HG02798 (cell line): ENCODE results near the gene CHST14.

Experiments used
- ATAC-seq: cut with Tn5 transposase; IDR thresholded peaks from one replicate; pipeline ENCODE4 v1.9.1; 2021; ENCODE audit warnings: mild to moderate bottlenecking; ENCODE audit not compliant: unreplicated experiment, poor library complexity

CHST14 gene, protein sequence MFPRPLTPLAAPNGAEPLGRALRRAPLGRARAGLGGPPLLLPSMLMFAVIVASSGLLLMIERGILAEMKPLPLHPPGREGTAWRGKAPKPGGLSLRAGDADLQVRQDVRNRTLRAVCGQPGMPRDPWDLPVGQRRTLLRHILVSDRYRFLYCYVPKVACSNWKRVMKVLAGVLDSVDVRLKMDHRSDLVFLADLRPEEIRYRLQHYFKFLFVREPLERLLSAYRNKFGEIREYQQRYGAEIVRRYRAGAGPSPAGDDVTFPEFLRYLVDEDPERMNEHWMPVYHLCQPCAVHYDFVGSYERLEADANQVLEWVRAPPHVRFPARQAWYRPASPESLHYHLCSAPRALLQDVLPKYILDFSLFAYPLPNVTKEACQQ

DNA sequence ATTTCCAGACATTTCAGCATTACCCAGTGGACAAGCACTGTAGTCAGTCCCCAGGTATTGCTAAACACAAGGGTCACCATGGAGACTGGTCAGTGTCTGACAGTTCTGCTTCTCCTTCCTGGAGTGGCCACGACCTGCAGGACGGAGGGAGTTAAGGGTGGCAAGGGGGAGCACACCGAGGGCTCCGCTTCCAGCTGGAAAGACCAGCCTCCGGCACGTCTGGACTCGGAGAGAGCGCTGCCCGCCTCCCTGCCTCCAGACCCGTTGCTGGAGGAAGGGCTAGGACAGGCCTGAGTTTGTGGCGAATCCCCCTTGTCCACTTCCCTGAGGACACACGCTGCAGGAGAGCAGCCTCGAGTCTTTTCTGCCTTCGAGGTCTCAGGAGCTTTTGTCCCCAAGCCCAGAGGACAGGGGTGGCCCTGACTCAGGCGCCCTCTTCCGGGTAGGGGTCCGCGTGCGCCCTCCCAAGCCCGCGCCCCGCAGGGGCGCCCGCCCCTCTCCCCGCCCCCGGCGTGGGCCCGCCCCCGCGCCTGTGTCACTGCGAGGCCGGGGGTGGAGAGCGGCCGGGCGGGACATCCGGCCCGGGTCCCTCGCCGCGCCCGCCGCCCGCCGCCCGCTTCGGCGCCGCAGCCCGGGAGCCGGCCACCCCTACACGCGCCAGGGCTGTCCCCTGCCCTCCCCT lies at the start of gene CHST14:
Gene CHST14 (plus strand): TSS at position 562 of the 682 bp plus-strand sequence. CDS start 230 bp downstream, outside the sequence.
- ATAC-seq, result peak; percentile 74

DNA sequence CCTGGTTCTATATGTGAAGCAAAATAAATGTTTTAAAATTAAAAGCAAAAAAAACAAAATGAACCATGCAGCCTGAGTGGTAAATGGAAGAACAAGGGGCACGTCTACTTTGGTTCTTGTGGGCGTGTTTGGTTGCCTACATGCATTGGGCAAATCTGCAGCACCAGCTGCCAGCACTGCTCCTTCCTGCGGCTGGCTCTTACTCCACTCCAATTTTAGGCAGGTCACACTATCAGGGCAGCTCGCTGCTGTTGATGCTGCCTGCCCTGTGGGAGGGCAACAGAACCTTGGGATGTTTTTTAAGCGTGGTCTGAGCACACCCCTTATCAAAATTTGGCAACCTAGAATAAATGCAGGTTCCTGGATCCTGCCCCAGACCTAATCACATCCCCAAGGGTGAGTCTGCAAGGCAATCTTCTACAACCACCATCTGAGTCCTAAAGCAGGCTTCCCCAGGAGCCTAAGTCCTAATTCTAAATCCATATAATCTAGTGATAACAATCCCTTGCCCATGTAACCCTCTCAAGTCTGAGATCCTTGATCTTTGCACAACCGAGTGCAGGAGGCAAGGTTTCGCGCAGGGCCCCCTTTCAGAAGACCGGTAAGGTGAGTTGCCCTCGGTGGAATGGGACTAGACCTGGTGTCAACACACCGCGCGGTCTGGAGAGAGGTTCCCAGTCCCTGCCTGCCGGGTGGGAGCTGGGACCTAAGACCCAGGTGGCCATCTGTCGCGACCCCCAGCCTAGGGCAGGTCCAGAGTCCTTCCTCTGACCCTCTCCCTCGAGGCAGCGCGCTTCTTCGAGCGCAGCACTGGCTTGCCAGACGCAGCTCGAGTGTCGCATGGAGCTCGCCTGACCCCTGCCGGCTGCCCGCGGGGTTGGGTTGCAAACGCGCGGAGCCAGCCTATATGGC lies 49.3 kb upstream of the CHST14 start:
- peak; percentile 76 for ATAC-seq

DNA sequence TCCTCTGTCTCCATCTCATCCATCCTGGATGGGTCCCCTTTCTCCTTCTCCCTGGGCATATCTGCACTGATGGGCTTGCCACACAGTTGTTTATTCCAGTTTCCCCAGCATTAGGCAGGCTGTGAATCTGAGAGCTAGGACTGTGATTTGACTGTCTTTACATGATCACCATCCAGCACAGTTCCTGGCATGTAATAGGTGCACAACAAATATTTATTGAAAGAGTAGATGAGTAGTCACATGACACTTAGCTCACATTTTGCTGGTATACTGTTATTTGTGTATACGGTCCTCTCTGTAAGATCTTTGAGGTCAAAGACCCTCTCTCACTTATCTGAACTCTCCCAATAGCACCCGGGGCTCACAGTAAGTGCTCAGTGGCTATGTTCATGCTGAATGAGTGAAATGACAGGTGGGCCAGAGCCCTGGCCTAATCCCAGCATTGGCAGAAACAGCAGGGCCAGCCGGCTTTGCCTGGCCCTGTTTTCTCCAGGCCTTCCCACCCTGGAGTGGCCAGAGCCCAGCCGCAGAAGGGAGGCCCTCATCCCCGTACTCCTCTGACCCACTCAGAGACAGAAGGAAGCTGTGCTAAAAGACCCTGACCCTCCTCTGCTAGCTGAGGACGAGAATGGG lies 46.2 kb upstream of the CHST14 start:
- ATAC-seq, result no peak

DNA sequence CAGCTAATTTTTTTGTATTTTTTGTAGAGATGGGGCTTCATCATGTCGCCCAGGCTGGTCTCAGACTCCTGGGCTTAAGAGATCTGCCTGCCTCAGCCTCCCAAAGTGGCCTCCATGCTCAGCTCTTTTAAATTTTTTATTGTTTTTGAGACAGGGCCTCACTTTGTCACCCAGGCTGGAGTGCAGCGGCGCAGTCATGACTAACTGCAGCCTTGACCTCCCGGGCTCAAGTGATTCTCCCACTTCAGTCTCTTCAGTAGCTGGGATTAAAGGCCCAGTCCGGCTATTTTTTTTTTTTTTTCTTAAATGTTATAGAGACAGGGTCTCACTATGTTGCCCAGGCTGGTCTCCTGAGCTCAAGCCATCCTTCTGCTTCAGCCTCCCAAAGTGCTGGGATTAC lies 45.1 kb upstream of the CHST14 start:
- ATAC-seq, result no peak

DNA sequence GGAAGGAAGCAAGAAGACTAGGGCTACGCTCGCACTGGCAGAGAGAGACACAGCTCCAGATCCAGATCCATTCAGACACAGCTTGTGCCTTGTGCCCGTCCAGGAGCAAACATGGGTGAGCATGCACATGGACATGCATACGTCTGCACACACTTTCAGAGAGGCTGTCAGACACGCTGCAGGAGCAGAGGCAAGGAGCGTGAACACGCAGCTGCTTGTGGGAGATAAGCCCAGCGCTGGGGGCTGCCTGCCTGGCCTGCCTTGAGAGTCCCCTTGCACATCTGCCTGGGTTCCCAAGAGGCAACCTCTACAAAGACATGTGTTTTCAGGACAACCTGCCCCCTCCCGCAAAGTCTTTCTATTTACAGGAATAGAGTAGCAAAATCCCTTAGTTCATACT lies 43.6 kb upstream of the CHST14 start:
- no peak for ATAC-seq

DNA sequence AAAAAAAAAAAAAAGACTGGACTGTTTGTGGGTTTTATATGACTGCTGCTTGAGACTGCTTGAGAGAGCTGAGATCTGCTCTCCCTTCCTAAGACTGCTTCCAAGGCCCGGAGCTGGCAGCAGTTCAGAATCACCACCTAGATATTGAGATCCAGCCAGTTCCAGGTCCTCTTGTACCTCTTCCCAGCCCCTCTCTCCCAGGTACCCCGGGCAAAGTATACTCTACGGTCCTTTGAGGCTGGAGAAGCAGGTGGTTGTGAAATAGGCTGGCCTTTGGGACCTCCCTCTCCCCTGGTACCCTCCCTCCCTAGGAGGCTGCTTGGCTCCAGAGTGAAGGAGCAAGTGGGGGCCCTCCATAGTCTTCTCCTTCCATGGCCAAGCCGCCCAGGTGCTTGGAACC lies 42.6 kb upstream of the CHST14 start:
- no peak for ATAC-seq

DNA sequence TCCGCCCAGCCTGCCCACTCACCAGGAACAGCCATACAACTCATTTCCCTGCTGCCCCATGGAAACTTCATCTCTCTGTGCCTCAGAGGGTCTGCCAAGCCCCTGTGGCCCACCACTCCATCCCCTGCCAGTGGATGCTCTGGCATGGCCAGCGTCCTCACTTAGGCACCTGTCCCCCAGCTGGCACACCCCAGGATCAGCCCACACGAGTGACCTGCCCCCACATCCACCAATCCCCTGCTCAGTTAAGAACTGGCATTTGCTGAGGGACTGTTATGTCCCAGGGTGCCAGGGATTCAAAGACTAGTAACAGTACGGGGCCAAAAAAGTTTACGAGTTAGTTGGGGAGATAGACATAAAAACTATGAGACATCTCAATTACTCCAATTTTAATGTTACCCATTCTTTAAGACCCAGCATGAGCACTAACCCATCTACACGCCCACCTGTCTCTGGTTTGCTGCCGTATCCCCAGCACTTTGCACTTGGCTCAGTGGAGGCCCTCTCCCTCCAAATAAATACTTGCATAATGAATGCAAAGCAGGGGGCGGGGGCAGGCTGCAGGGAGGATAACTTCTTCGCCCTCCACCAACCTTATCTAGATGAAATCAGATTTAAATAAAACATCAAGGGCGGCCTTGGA lies 41.6 kb upstream of the CHST14 start:
- no peak for ATAC-seq

DNA sequence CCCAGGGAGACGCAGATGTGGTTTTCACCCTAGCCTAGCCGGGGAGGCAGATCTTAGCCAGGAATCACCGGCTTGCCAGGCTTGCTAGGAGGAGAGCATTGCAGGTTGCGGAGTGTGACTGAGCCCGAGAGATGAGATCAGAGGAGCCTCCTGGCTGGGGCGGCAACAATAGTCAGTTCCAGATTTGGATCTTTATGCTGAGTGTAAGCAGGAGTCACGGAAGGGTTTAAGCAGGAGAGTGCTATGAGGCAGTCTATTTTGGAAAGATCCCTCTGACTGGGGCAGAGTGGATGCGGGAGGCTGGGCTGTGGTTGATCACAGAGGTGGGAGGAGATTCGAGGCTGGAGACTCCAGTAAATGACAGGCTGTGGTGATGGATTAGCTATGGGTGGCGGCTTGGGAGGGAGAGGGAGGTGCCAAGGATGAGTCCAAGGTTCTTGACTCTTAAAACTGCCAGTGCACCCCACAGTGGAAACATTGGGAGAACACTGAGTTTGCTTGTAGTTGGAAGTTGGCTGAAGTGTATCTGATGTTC lies 40.4 kb upstream of the CHST14 start:
- no peak for ATAC-seq

DNA sequence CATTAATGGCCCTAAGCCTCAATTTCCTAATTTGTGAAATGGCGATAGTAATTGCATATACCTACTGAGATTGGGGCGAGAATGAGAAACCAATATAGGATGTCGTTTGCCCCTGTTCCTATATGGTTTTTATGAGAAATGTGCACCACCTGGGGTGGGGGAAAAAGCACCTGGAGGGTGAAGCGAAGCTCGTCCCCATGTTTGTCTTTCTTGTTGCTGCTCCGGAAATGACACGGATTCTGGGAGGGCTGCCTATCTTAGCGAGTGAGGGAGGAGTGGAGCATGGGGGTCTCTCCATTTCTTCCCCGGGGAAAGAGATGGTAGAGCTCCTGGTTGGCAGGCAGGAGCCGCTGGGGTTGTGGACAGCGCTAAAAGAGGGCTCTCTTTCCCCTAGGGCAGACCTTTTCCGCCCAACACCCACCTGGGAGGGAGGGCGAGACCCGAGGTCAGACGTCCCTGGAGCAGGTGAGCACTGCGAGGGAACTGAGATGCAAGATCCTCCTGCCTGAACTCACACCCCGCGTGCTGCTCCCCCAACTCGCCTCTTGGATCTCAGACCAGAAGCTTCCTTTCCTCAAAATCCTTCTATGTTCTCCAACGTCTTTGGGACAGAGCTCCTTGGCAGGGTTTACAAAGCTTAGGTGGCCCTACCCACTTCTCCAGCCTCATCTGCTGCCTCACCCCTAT lies 35.6 kb upstream of the CHST14 start:
- ATAC-seq, result no peak

DNA sequence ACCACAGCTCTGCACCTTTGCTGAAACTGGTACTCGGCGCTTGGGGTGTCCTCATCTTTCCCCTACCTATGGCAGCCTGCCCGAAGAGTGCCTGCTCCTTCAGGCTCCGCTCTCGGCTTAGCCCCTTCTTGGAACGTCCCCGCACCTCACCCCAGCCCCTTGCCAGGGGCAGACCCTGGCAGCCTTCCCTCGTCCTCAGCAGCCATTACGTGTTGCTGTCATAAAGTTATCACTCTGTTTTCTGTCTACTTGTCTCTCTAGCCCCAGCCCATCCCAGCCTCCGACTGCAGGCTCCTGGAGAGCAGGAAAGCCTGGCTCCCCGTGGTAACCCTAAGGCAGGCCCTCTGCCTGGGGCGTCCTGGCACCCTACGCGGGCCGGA lies 35.1 kb upstream of the CHST14 start:
- no peak for ATAC-seq

DNA sequence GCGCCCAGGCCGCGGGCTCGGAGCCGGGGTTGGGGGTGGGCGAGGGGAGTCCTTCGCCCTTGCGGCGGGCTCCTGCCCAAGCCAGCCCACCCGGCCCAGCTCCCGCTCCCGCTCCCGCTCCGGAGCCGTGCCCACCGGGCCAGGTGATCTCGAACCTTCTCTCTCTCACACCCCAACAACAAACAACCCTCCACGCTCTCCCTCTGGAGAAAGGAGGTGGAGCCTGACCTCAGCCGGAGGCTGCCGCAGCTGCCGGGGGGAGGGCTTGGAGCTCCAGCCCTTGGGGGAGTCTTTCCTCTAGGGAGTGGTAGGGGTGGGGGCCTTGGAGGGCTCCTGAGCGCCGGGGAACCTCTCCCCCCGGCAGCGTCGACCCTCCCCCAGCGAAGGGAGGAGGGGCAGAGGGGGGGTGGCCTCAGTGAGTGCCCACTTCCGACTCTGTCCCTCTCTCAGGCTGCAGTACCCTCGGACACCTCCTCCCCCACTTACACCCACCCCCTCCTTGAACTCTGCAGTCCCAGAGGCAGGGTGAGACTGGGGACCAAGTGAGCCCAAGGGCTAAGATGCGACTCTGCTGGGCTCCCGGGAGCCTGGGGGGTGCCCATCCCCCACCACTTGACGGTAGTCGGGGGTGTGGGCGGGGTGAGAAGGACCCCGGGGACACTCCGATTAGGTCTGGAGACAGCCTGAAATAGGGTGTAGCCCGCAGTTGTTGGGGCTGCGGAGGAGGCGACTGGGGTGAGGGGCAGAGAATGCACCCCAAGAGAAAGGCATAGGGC lies 34.5 kb upstream of the CHST14 start:
- no peak for ATAC-seq

DNA sequence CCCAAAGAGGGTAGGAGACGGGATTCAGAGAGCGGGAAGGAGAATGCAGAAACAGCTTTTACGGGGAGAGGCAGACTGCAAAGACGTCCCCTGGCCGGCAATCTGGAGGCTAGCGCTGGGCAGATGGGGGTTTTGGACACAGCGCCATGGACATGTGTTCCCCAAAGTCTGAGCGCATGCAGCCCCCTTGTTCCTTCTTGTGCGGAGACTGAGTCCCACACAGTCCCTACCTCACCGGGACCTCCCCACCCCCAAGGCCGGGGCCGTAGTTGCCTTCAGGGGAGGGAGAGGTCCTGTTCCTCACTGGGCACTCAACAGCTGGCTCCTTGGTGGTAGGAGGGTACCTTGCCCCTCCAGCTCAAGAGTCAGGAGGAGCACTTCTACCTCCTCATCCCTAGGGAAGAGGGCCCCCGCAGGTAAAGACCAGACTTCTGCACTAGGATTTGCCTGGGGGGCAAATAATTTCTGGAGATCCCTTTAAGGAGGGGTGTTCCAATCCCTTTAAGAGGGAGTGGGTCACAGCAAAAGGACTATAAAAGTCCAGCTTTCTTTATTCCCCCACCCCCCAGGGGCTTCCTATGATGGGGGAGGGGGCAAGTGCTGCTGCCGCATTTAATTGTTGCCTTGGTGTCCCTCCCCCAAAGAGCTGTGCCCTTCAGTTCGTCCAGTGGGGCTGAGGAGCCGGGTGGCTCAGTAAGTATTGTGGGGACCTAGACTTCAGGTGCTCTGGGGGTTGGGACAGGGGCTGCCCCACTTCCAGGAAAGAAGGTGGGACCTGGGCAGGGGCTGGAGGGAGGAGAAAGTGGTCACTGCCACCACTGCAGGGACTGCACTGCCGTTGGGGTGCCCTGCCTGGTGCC lies 33.7 kb upstream of the CHST14 start:
- no peak for ATAC-seq

DNA sequence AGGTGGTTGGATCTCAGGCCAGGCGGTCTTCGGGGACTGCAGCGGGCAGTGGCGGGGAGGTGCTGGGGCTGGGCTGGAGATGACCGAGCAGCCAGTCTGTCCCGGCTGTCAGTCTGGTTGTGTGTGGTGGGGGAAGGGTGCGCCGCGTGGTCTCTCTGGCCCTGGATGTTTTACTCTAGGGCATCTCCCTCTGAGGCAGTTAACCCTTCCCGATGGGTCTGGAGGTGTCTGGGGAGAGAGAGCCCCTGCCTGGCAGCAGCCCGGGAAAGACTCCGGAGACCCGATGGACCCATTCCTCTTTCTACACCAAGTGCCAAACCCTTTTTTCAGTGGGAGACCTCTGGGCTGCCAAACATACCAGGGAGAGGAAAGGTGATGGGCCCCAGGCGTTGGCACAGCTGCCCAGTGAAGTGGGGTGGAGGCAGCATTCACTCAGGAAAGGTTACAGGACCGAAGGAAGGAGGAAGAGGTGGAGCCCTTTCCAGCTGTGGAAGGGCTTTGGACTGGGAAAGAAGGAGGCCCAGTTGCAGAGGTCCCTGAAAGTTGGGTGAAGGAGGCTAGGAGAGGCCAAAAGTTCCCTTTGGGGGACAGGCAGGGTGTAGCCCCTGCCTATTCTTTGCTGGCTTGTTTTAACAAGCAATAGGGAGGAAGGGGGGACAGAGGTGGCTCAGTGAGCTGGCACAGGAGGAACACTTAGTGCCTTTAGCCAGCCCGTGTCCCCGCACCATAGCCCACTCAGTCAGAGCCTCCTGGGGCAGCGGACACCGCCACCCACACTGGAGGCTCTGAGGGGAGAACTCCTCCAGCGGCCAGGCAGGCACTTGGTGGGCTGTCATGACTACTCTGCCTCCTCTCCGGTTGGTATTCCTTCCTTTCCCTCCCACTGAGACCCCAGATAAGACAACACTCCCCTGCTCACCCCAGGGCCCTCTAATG lies 32.8 kb upstream of the CHST14 start:
- no peak for ATAC-seq

DNA sequence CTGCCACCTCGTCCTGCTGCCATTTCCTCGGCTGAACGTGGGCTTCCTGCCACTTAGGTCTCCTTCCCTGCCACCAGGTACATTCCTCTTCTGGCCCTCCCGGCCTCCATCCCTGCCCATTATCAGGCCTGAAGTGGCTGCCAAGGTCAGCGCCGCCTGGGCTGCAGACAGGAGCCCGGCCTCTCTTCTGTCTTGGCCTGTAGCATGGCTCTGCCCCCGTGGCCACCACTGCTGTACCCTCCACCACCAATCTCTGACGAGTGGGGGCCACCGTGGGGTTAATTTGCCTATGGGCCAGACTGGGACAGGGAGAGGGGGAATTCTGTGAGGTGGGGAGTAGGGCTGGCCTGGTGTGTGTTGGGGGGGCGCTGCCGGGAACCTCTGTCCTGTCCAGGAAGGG lies 32.1 kb upstream of the CHST14 start:
- no peak for ATAC-seq

DNA sequence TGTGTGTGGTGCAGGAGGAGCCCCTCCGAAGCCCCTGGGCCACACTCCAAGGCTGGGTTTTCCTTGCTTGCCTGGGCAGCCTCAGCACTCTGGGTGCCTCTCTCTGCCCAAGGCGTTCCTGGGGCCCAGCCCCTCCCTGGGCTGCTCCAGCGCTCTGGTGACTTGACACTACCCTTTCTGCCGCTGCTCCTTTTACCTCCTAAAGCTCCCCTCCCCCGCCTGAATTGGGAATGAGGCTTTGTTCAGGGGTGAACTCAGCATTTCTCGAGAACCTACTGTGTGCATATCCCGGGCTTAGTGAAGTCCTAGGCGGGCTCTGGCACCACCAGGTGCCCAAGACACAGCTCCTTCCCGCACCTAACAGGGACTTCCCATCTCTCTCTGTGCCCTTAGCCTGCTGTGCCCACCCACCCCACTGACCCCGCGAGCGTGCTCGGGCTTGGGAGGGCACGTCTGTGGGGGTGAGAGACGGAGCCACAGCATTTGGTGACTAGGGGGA lies 31.3 kb upstream of the CHST14 start:
- ATAC-seq, result no peak
